ENCODE measurements around the gene TRAPPC5.

- TF ChIP-seq POLR2A (IDR thresholded peaks at IDR 0.05): no peak
- TF ChIP-seq CTCF (IDR thresholded peaks at IDR 0.05): no peak
Measured at GRCh38 chr19:7665076-7665475, 15.6 kb upstream of the TRAPPC5 start.

All from stomach (tissue), 4 donors.